Parathyroid adenoma (tissue), 2 donors: Measurements from ENCODE around the gene ATP5F1C.

Experiments
- H2AFZ ChIP-seq: fragments of 300-600 bp; sonication (generic); one replicate; pipeline ENCODE4 v1.7.0; 2017; ENCODE audit warnings: antibody characterized with exemption, mild to moderate bottlenecking
- H3K27ac ChIP-seq: fragments of 300-600 bp; sonication (generic); one replicate; pipeline ENCODE4 v1.7.0; 2017
- H3K27me3 ChIP-seq: fragments of 300-600 bp; sonication (generic); one replicate; pipeline ENCODE4 v1.7.0; 2017; ENCODE audit warnings: low read length; ENCODE audit not compliant: control insufficient read depth, insufficient read depth
- H3K36me3 ChIP-seq: fragments of 300-600 bp; sonication (generic); one replicate; pipeline ENCODE4 v1.7.0; 2017; ENCODE audit warnings: low read length; ENCODE audit not compliant: control insufficient read depth, insufficient read depth
- H3K4me1 ChIP-seq: fragments of 300-600 bp; sonication (generic); one replicate; pipeline ENCODE4 v1.7.0; 2017; ENCODE audit warnings: control low read depth
- H3K4me2 ChIP-seq: fragments of 300-600 bp; sonication (generic); one replicate; pipeline ENCODE4 v1.7.0; 2017; ENCODE audit warnings: low read length
- H3K4me3 ChIP-seq: fragments of 300-600 bp; sonication (generic); one replicate; pipeline ENCODE4 v1.7.0; 2017; ENCODE audit warnings: low read depth, low read length
- H3K79me2 ChIP-seq: fragments of 300-600 bp; sonication (generic); one replicate; pipeline ENCODE4 v1.7.0; 2017; ENCODE audit warnings: control low read depth
- H3K9ac ChIP-seq: fragments of 300-600 bp; sonication (generic); one replicate; pipeline ENCODE4 v1.7.0; 2017; ENCODE audit warnings: mild to moderate bottlenecking
- H3K9me3 ChIP-seq: fragments of 300-600 bp; sonication (generic); one replicate; pipeline ENCODE4 v1.7.0; 2017; ENCODE audit warnings: low read length; ENCODE audit not compliant: control insufficient read depth
- TF ChIP-seq, protein P1 (sequence below): fragments of 300-600 bp; sonication (generic); IDR thresholded peaks from one replicate; pipeline ENCODE4 v1.7.0; 2017; ENCODE audit warnings: antibody characterized with exemption, mild to moderate bottlenecking
- donor health status: primary hyperparathyroidism.

The ATP5F1C gene

DNA sequence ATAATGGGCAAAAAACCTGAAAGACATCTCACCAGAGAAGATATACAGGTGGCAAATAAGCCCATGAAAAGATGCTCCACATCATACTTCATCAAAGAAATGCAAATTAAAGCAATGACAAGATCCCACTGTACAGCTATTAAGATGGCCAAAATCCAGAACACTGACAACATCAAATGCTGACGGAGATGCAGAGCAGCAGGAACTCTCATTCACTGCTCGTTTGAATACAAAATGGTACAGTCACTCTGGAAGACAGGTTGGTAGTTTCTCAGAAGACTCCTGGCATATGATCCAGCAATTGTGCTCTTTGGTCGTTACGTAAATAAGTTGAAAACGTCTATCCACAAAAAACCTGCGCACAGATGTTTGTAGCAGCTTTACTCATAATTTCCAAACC is 35.7 kb upstream of the ATP5F1C start:
- H3K9me3 ChIP-seq: no peaks in the 10 kb centered on the region
- no peak overlapping the region for H3K4me3 ChIP-seq
- no peaks in the 10 kb centered on the region for H3K4me1 ChIP-seq
- no peak overlapping the region for H3K4me2 ChIP-seq
- no peak overlapping the region for H3K9ac ChIP-seq
- H3K27ac ChIP-seq: no peak overlapping the region
- TF ChIP-seq, protein P1, sequence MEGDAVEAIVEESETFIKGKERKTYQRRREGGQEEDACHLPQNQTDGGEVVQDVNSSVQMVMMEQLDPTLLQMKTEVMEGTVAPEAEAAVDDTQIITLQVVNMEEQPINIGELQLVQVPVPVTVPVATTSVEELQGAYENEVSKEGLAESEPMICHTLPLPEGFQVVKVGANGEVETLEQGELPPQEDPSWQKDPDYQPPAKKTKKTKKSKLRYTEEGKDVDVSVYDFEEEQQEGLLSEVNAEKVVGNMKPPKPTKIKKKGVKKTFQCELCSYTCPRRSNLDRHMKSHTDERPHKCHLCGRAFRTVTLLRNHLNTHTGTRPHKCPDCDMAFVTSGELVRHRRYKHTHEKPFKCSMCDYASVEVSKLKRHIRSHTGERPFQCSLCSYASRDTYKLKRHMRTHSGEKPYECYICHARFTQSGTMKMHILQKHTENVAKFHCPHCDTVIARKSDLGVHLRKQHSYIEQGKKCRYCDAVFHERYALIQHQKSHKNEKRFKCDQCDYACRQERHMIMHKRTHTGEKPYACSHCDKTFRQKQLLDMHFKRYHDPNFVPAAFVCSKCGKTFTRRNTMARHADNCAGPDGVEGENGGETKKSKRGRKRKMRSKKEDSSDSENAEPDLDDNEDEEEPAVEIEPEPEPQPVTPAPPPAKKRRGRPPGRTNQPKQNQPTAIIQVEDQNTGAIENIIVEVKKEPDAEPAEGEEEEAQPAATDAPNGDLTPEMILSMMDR: no peak
- no peaks in the 10 kb centered on the region for H3K27me3 ChIP-seq
- no peak overlapping the region for H2AFZ ChIP-seq
- no peaks in the 10 kb centered on the region for H3K79me2 ChIP-seq
- H3K36me3 ChIP-seq: no peaks in the 10 kb centered on the region

DNA sequence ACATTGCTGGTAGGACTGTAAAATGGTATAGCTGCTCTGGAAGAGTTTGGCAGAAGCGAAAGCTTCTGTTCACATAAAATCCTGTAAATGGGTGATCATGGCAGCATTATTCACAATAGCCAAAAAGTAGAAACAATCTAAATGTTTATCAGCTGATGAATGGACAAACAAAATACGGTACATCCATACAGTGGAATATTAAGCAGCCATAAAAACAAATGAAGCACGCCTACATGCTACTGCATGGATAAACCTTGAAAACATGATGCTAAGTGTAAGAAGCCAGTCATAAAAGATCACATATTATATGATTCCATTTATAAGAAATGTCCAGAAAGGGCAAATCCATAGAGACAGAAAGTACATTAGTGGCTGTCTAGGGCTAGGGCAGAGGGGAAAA is 32.9 kb upstream of the ATP5F1C start:
- H3K4me3 ChIP-seq: no peak overlapping the region
- H3K27ac ChIP-seq: no peak overlapping the region
- H3K9me3 ChIP-seq: no peaks in the 10 kb centered on the region
- H3K36me3 ChIP-seq: no peaks in the 10 kb centered on the region
- no peak overlapping the region for H2AFZ ChIP-seq
- no peaks in the 10 kb centered on the region for H3K79me2 ChIP-seq
- H3K4me2 ChIP-seq: no peak overlapping the region
- no peaks in the 10 kb centered on the region for H3K27me3 ChIP-seq
- no peaks in the 10 kb centered on the region for H3K4me1 ChIP-seq
- TF ChIP-seq, protein P1: no peak
- no peak overlapping the region for H3K9ac ChIP-seq

GRCh38 chr10:7756360-7756992 is 31.5 kb upstream of the ATP5F1C start:
- no peak overlapping the region for H3K4me2 ChIP-seq
- no peaks in the 10 kb centered on the region for H3K36me3 ChIP-seq
- H3K4me3 ChIP-seq: no peak overlapping the region
- TF ChIP-seq, protein P1: peak; percentile 62
- H3K27me3 ChIP-seq: no peaks in the 10 kb centered on the region
- no peak overlapping the region for H2AFZ ChIP-seq
- no peaks in the 10 kb centered on the region for H3K9me3 ChIP-seq
- no peaks in the 10 kb centered on the region for H3K79me2 ChIP-seq
- no peak overlapping the region for H3K27ac ChIP-seq
- no peak overlapping the region for H3K9ac ChIP-seq
- H3K4me1 ChIP-seq: no peaks in the 10 kb centered on the region

DNA sequence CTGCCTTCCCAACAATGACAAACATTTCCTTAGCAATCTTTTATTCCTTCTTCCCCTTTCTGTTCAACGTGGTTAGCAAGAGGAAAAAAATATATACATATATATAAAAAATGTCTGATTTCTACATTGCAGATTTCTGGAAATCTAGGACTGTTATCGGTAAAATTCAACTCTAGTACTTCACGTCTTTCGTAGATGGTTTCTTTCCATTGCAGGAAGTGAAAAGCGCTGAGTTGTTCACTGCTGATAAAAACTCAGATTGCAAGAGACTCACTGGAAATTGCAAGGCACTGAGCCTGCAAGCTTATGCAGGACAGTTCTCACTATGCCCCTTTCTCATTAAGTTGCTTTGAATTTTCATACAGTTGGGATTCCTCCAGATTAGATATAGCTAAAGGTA is 24.0 kb upstream of the ATP5F1C start:
- Histone ChIP-seq H2AFZ (no peak overlapping the region), H3K4me1 (no peaks in the 10 kb centered on the region), H3K9ac (no peak overlapping the region), H3K79me2 (no peaks in the 10 kb centered on the region), H3K9me3 (no peaks in the 10 kb centered on the region), H3K4me3 (no peak overlapping the region), H3K27ac (no peak overlapping the region), H3K4me2 (no peak overlapping the region), H3K36me3 (no peaks in the 10 kb centered on the region), H3K27me3 (no peaks in the 10 kb centered on the region)
- TF ChIP-seq, protein P1: no peak

DNA sequence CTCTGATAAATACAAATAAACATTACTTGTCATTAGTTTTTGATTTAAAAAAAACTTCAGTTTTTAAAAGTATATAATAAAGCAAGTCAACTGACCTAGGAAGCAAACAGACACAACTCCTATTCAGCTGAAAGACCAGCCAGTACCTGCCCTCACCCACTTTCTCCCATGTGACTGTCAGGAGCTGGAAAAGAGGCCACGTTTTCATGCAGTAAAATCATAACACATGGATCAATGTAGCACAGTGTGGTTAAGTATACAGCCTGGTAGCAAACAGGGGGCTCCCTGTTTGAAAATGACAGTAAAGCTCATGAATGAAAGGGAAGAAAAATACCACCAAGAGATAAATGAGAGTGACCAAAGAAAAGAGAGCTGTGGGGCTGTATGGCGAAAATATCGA is 21.7 kb upstream of the ATP5F1C start:
- no peaks in the 10 kb centered on the region for H3K36me3 ChIP-seq
- no peak overlapping the region for H3K27ac ChIP-seq
- no peak overlapping the region for H3K4me3 ChIP-seq
- no peaks in the 10 kb centered on the region for H3K79me2 ChIP-seq
- H3K9me3 ChIP-seq: no peaks in the 10 kb centered on the region
- no peaks in the 10 kb centered on the region for H3K27me3 ChIP-seq
- no peak overlapping the region for H3K4me2 ChIP-seq
- H3K9ac ChIP-seq: no peak overlapping the region
- TF ChIP-seq, protein P1: no peak
- H2AFZ ChIP-seq: no peak overlapping the region
- H3K4me1 ChIP-seq: no peaks in the 10 kb centered on the region
